ENCODE measurements around the gene CADPS2. TPM values are rescaled to one million over a fixed set of nuclear protein-coding genes. Genes with fewer than 3 reads are reported as not detected.

CADPS2 gene
- total and polyA plus RNA-seq, 2 of the 8 experiments (the other 6 are each of a cell fraction or from before 2014, with no cell fraction given) = 8.9 to 22.3 TPM

GRCh38 chr7:122691569-122692235 is 194.6 kb downstream of the CADPS2 start (continued):
- TF ChIP-seq KDM1A (IDR thresholded peaks at IDR 0.05; ENCODE audit: borderline replicate concordance, low read length) = no peak

Measured in H1 (cell line).